ENCODE measurements around the gene ERICH2.
A peak's percentile ranks its signal among the peaks of the same experiment; 100 is the strongest.

ERICH2 gene

GRCh38 chr2:170771421-170771937 is 1.3 kb downstream of the ERICH2 start (continued):
- TF ChIP-seq, protein P1, sequence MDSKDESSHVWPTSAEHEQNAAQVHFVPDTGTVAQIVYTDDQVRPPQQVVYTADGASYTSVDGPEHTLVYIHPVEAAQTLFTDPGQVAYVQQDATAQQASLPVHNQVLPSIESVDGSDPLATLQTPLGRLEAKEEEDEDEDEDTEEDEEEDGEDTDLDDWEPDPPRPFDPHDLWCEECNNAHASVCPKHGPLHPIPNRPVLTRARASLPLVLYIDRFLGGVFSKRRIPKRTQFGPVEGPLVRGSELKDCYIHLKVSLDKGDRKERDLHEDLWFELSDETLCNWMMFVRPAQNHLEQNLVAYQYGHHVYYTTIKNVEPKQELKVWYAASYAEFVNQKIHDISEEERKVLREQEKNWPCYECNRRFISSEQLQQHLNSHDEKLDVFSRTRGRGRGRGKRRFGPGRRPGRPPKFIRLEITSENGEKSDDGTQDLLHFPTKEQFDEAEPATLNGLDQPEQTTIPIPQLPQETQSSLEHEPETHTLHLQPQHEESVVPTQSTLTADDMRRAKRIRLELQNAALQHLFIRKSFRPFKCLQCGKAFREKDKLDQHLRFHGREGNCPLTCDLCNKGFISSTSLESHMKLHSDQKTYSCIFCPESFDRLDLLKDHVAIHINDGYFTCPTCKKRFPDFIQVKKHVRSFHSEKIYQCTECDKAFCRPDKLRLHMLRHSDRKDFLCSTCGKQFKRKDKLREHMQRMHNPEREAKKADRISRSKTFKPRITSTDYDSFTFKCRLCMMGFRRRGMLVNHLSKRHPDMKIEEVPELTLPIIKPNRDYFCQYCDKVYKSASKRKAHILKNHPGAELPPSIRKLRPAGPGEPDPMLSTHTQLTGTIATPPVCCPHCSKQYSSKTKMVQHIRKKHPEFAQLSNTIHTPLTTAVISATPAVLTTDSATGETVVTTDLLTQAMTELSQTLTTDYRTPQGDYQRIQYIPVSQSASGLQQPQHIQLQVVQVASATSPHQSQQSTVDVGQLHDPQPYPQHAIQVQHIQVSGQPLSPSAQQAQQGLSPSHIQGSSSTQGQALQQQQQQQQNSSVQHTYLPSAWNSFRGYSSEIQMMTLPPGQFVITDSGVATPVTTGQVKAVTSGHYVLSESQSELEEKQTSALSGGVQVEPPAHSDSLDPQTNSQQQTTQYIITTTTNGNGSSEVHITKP (tag by site-specific recombination; IDR thresholded peaks at IDR 0.05): peak; percentile 94
- no peak for TF ChIP-seq ZNF664 (tag by site-specific recombination; IDR thresholded peaks at IDR 0.05)
- 0 out of 2 replicates have a peak, but pooled peaks have one; percentile 7 for TF ChIP-seq ZXDB (tag by site-specific recombination; IDR thresholded peaks at IDR 0.05)
- no peak for TF ChIP-seq ZNF391 (tag by site-specific recombination; IDR thresholded peaks at IDR 0.05; ENCODE audit: borderline replicate concordance, low read depth)
- TF ChIP-seq, protein P2, sequence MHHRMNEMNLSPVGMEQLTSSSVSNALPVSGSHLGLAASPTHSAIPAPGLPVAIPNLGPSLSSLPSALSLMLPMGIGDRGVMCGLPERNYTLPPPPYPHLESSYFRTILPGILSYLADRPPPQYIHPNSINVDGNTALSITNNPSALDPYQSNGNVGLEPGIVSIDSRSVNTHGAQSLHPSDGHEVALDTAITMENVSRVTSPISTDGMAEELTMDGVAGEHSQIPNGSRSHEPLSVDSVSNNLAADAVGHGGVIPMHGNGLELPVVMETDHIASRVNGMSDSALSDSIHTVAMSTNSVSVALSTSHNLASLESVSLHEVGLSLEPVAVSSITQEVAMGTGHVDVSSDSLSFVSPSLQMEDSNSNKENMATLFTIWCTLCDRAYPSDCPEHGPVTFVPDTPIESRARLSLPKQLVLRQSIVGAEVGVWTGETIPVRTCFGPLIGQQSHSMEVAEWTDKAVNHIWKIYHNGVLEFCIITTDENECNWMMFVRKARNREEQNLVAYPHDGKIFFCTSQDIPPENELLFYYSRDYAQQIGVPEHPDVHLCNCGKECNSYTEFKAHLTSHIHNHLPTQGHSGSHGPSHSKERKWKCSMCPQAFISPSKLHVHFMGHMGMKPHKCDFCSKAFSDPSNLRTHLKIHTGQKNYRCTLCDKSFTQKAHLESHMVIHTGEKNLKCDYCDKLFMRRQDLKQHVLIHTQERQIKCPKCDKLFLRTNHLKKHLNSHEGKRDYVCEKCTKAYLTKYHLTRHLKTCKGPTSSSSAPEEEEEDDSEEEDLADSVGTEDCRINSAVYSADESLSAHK (tag by site-specific recombination; IDR thresholded peaks at IDR 0.05): peak; percentile 62
- TF ChIP-seq ZNF549 (tag by site-specific recombination; IDR thresholded peaks at IDR 0.05): no peak
- peak; percentile 82 for TF ChIP-seq ZBTB20 (tag by site-specific recombination; IDR thresholded peaks at IDR 0.05)
- TF ChIP-seq GLIS2 (tag by site-specific recombination; IDR thresholded peaks at IDR 0.05): 0 out of 2 replicates have a peak, but pooled peaks have one; percentile 5
- peak; percentile 16; the same call in 1 of the 2 replicates for TF ChIP-seq ZNF76 (tag by site-specific recombination; IDR thresholded peaks at IDR 0.05; ENCODE audit: borderline replicate concordance, low read depth)
- peak; percentile 83 for TF ChIP-seq ZNF335 (tag by site-specific recombination; conservative IDR thresholded peaks at IDR 0.05)
- TF ChIP-seq, protein P3, sequence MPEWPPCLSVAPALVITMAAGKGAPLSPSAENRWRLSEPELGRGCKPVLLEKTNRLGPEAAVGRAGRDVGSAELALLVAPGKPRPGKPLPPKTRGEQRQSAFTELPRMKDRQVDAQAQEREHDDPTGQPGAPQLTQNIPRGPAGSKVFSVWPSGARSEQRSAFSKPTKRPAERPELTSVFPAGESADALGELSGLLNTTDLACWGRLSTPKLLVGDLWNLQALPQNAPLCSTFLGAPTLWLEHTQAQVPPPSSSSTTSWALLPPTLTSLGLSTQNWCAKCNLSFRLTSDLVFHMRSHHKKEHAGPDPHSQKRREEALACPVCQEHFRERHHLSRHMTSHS (tag by site-specific recombination; IDR thresholded peaks at IDR 0.05): no peak
- no peak for TF ChIP-seq ZNF214 (tag by site-specific recombination; IDR thresholded peaks at IDR 0.05; ENCODE audit: borderline replicate concordance)
- no peak for TF ChIP-seq ZNF777 (tag by site-specific recombination; IDR thresholded peaks at IDR 0.05; ENCODE audit: borderline replicate concordance)
- TF ChIP-seq ZNF239 (tag by site-specific recombination; IDR thresholded peaks at IDR 0.05): no peak

DNA sequence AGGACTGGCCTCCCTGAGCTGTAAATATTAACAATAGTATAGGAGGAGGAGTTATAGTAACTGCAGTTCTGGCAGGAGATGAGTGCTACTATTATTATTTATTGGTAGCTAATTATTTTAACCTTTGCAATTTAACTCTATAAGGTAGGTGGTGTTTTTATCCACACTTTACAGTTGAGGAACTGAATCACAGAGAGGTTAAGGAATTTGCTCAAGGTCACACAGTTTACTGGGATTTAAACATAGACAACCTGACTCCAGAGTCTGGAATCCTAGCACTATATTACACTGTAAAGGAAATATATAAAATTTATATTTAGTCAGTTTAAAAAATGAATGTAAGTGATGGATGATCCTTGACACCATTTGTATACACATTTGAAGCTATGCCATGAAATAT is 2.1 kb downstream of the ERICH2 start:
- H3K4me3 ChIP-seq (ENCODE audit: low read depth, low read length): no peak overlapping the region
- H3K9me3 ChIP-seq (ENCODE audit: control insufficient read depth, insufficient read depth, low read depth, low read length): no peaks in the 10 kb centered on the region
- H3K36me3 ChIP-seq (ENCODE audit: control insufficient read depth in 2 of 2, insufficient read depth in 1 of 2, low read length in 2 of 2): no peaks in the 10 kb centered on the region
- H3K27ac ChIP-seq (ENCODE audit: extremely low read depth, low read depth, low read length): no peak overlapping the region
- POLR2A ChIA-PET: interaction anchor here (0.6 kb wide), 1 partner anchor 242 kb away, joined by 3 read pairs; no protein-coding TSS in a partner anchor
- TF ChIP-seq ZNF433 (tag by site-specific recombination; IDR thresholded peaks at IDR 0.05; ENCODE audit: low read depth): no peak
- TF ChIP-seq ZNF768 (tag by site-specific recombination; IDR thresholded peaks at IDR 0.05): peak; percentile 20; the same call in 1 of the 2 replicates
- H3K4me1 ChIP-seq (ENCODE audit: control insufficient read depth, insufficient read depth, low read length): no peaks in the 10 kb centered on the region
- CTCF ChIA-PET: interaction anchor here (0.6 to 2.0 kb wide), 3 partner anchors 8 to 363 kb away, joined by 3 to 8 read pairs (median 6); no protein-coding TSS in a partner anchor

- H3K4me1 ChIP-seq (ENCODE audit: control insufficient read depth, insufficient read depth, low read length): no peaks in the 10 kb centered on the region
- ChIA-PET POLR2A (no interaction called here), CTCF (interaction anchor here (0.6 kb wide), 1 partner anchor 294 kb away, joined by 3 read pairs; no protein-coding TSS in a partner anchor)
- H3K36me3 ChIP-seq (ENCODE audit: control insufficient read depth in 2 of 2, insufficient read depth in 1 of 2, low read length in 2 of 2): no peaks in the 10 kb centered on the region
- H3K4me3 ChIP-seq (ENCODE audit: low read depth, low read length): no peak overlapping the region
- no peak overlapping the region for H3K27ac ChIP-seq (ENCODE audit: extremely low read depth, low read depth, low read length)
- H3K9me3 ChIP-seq (ENCODE audit: control insufficient read depth, insufficient read depth, low read depth, low read length): no peaks in the 10 kb centered on the region
- TF ChIP-seq ZNF654 (tag by site-specific recombination; IDR thresholded peaks at IDR 0.05; ENCODE audit: low read depth) (no peak), ZNF202 (tag by site-specific recombination; IDR thresholded peaks at IDR 0.05; ENCODE audit: borderline replicate concordance) (no peak), ZNF140 (tag by site-specific recombination; IDR thresholded peaks at IDR 0.05) (no peak), HOXC10 (CRISPR knock-in tag; IDR thresholded peaks at IDR 0.05) (no peak)
- TF ChIP-seq, protein P4, sequence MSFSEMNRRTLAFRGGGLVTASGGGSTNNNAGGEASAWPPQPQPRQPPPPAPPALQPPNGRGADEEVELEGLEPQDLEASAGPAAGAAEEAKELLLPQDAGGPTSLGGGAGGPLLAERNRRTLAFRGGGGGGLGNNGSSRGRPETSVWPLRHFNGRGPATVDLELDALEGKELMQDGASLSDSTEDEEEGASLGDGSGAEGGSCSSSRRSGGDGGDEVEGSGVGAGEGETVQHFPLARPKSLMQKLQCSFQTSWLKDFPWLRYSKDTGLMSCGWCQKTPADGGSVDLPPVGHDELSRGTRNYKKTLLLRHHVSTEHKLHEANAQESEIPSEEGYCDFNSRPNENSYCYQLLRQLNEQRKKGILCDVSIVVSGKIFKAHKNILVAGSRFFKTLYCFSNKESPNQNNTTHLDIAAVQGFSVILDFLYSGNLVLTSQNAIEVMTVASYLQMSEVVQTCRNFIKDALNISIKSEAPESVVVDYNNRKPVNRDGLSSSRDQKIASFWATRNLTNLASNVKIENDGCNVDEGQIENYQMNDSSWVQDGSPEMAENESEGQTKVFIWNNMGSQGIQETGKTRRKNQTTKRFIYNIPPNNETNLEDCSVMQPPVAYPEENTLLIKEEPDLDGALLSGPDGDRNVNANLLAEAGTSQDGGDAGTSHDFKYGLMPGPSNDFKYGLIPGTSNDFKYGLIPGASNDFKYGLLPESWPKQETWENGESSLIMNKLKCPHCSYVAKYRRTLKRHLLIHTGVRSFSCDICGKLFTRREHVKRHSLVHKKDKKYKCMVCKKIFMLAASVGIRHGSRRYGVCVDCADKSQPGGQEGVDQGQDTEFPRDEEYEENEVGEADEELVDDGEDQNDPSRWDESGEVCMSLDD (tag by site-specific recombination; IDR thresholded peaks at IDR 0.05): no peak
Observed at GRCh38 chr2:170774074-170774473, 3.9 kb downstream of the ERICH2 start.

Data from HEK293 (cell line).